Spleen (tissue), 11 donors: ENCODE results near the gene FBXW5. TPM values are rescaled to one million over a fixed set of nuclear protein-coding genes. Genes with fewer than 3 reads are reported as not detected.

Source experiments
- DNase-seq: peaks from one replicate; pipeline ENCODE4 v3.0.0-alpha.2; 2020
- H3K27ac ChIP-seq, 8 donors: fragments of 200-600 bp; sonication (generic) in 7 of 8; 1 replicate in 4 of 8; 2 replicates in 4 of 8; pipeline versions ENCODE4 v1.5.0 to v1.8.0; 2016 to 2021; ENCODE audit warnings: inconsistent platforms in 4 of 8, mild to moderate bottlenecking in 4 of 8, moderate library complexity in 1 of 8
- H3K27me3 ChIP-seq, 7 donors: fragments of 200-600 bp; sonication (generic) in 6 of 7; replicated peaks in 1 of 7; 1 replicate in 4 of 7; 2 replicates in 3 of 7; pipeline versions ENCODE4 v1.5.0 to v1.8.0; 2016 to 2021; ENCODE audit warnings: inconsistent platforms in 3 of 7, mild to moderate bottlenecking in 1 of 7
- H3K36me3 ChIP-seq, 6 donors: fragments of 200-600 bp; sonication (generic) in 5 of 6; 1 replicate in 4 of 6; 2 replicates in 2 of 6; pipeline versions ENCODE4 v1.5.0 to v1.8.0; 2016 to 2021; ENCODE audit warnings: inconsistent platforms in 2 of 6
- H3K4me1 ChIP-seq, 6 donors: fragments of 200-600 bp; sonication (generic) in 5 of 6; 1 replicate in 3 of 6; 2 replicates in 3 of 6; pipeline versions ENCODE4 v1.5.0 to v1.8.0; 2016 to 2021; ENCODE audit warnings: inconsistent platforms in 3 of 6
- H3K4me3 ChIP-seq, 8 donors: fragments of 200-600 bp; sonication (generic) in 7 of 8; 1 replicate in 4 of 8; 2 replicates in 4 of 8; pipeline versions ENCODE4 v1.5.0 to v1.8.0; 2016 to 2021; ENCODE audit warnings: inconsistent platforms in 4 of 8, mild to moderate bottlenecking in 4 of 8, moderate library complexity in 2 of 8
- H3K9me3 ChIP-seq, 8 donors: fragments of 200-600 bp; sonication (generic) in 7 of 8; 1 replicate in 4 of 8; 2 replicates in 4 of 8; pipeline versions ENCODE4 v1.5.0 to v1.8.0; 2016 to 2021; ENCODE audit warnings: inconsistent platforms in 4 of 8
- CTCF ChIP-seq, 11 experiments: fragments of 200-600 bp in 7 of 11; fragments of 450-650 bp in 4 of 11; sonication (generic) in 4 of 11; IDR thresholded peaks in 8 of 11; conservative IDR thresholded peaks in 3 of 11; 1 replicate in 7 of 11; 2 replicates in 4 of 11; pipeline versions ENCODE4 v1.4.0 to v1.8.0; 2016 to 2021; ENCODE audit warnings: antibody characterized with exemption in 11 of 11, inconsistent platforms in 4 of 11, mild to moderate bottlenecking in 1 of 11
- POLR2A ChIP-seq, 3 donors: fragments of 450-650 bp; IDR thresholded peaks; one replicate each; pipeline ENCODE4 v1.5.1; 2017; ENCODE audit warnings: antibody characterized with exemption in 3 of 3, mild to moderate bottlenecking in 1 of 3
- POLR2AphosphoS5 ChIP-seq, 3 donors: sonication (generic); formaldehyde crosslinking; IDR thresholded peaks; one replicate each; pipeline ENCODE4 v1.5.1; 2017; ENCODE audit warnings: antibody characterized with exemption in 3 of 3
- WGBS, 5 donors: extraction: QIAGEN DNeasy Blood & Tissue Kit in 3 of 5; methylation state at CpG; one replicate each; pipeline versions ENCODE4 v1.1.5 to v1.1.7; 2013 to 2018; 5-methylcytosine and 5-hydroxymethylcytosine counted together
- intact Hi-C: fragments of 100-400 bp; cut with DNase I; formaldehyde crosslinking; loops from one replicate; pipeline ENCODE4 v1.15.0; 2023; ENCODE audit warnings: low total_unique reads
- polyA plus RNA-seq, 3 donors: library from polyadenylated mRNA; stranded (reverse); fragments of 200-250 nt; gene quantifications; one replicate each; pipeline ENCODE4 v1.2.1, GENCODE V29; 2013
- total RNA-seq, 7 donors: library from RNA; depleted of rRNA in 3 of 7; stranded (reverse); fragments of >200 nt in 3 of 7; fragmentation: NEBNext Ultra II Directional in 4 of 7; extraction: Animal tissue kit (Norgen Biotek cat#: 25700) in 4 of 7; gene quantifications; one replicate each; pipeline versions ENCODE4 v1.1.0 to v1.2.1, GENCODE V29; 2016 to 2021
- donor health status: healthy with polysubstance abuse.
- donor health status: DM: no; HTN: no; CAD: no; lungs with moderate emphysema.
- donor health status: DM: no; HTN: no; CAD: no.
- donor health status: Bipolar disorder and iron deficiency.
- donor health status: healthy.
- donor health status: DM: no; HTN: no; CAD: no.
- donor health status: DM: yes; HTN: yes; CAD: no.

Gene FBXW5
- total and polyA plus RNA-seq, 10 donors = 90.8 to 170 (median 114) TPM

GRCh38 chr9:136945333-136946227, 1.0 kb upstream of the FBXW5 start:
- H3K27ac ChIP-seq = peak overlapping the region in 3 of 8 donors; percentile 96 to 97 (median 97)
- no peaks in the 10 kb centered on the region for H3K9me3 ChIP-seq
- H3K4me3 ChIP-seq = no peak overlapping the region
- intact Hi-C loops = loop anchor here (10.0 kb wide), 3 partner anchors 61 to 101 kb away; partner anchors contain the start of genes AJM1, FUT7, PHPT1 and TRAF2
- 83 to 95% (median 89%) methylated on average over 16 to 30 of the region's 30 CpGs for WGBS, 5 donors
- peak; percentile 87 for DNase-seq
- no peak for TF ChIP-seq POLR2AphosphoS5 (IDR thresholded peaks at IDR 0.05)
- no peak for TF ChIP-seq POLR2A (IDR thresholded peaks at IDR 0.05)
- TF ChIP-seq CTCF (IDR thresholded peaks at IDR 0.05 in 8 of 11, conservative IDR thresholded peaks at IDR 0.05 in 3 of 11) = no peak
- no peaks in the 10 kb centered on the region for H3K27me3 ChIP-seq
- peaks cover 6 to 29% (median 25%) of the 10 kb centered on the region in 6 donors for H3K36me3 ChIP-seq
- peaks cover 29 to 93% (median 72%) of the 10 kb centered on the region in 6 donors for H3K4me1 ChIP-seq

GRCh38 chr9:136944212-136944518, 373 bp downstream of the FBXW5 start:
- Histone ChIP-seq H3K4me3 (peak overlapping the region; percentile 72 to 93 (median 86)), H3K4me1 (peaks cover 24 to 94% (median 74%) of the 10 kb centered on the region in 6 donors), H3K9me3 (no peaks in the 10 kb centered on the region), H3K27ac (peak overlapping the region; percentile 85 to 97 (median 95)), H3K36me3 (peaks cover 7 to 43% (median 39%) of the 10 kb centered on the region in 6 donors), H3K27me3 (no peaks in the 10 kb centered on the region)
- 0% methylated on average over 9 to 45 of the region's 45 CpGs; no CpG with 5 or more reads in 1 of the 5 donors for WGBS, 5 donors
- DNase-seq = no peak
- no peak for TF ChIP-seq POLR2A (IDR thresholded peaks at IDR 0.05)
- no peak for TF ChIP-seq POLR2AphosphoS5 (IDR thresholded peaks at IDR 0.05)
- no peak for TF ChIP-seq CTCF (IDR thresholded peaks at IDR 0.05 in 8 of 11, conservative IDR thresholded peaks at IDR 0.05 in 3 of 11)
- intact Hi-C loops = loop anchor here (10.0 kb wide), 3 partner anchors 59 to 99 kb away; partner anchors contain the start of genes AJM1, FUT7, PHPT1 and TRAF2

GRCh38 chr9:136943291-136944211, 987 bp downstream of the FBXW5 start:
- peak overlapping the region; percentile 72 to 93 (median 86) for H3K4me3 ChIP-seq
- WGBS, 5 donors = 24 to 45% (median 28%) methylated on average over 5 to 61 of the region's 61 CpGs
- H3K4me1 ChIP-seq = peaks cover 28 to 94% (median 73%) of the 10 kb centered on the region in 6 donors
- no peaks in the 10 kb centered on the region for H3K27me3 ChIP-seq
- TF ChIP-seq POLR2A (IDR thresholded peaks at IDR 0.05) = no peak
- peak in 1 of 3 donors; percentile 44 for TF ChIP-seq POLR2AphosphoS5 (IDR thresholded peaks at IDR 0.05)
- peaks cover 7 to 46% (median 39%) of the 10 kb centered on the region in 6 donors for H3K36me3 ChIP-seq
- DNase-seq = peak; percentile 92
- H3K27ac ChIP-seq = peak overlapping the region; percentile 85 to 97 (median 95)
- intact Hi-C loops = loop anchor here (10.0 kb wide), 3 partner anchors 59 to 99 kb away; partner anchors contain the start of genes AJM1, FUT7, PHPT1 and TRAF2
- no peaks in the 10 kb centered on the region for H3K9me3 ChIP-seq

GRCh38 chr9:136942881-136943230, 1.7 kb downstream of the FBXW5 start:
- peaks cover 7 to 48% (median 39%) of the 10 kb centered on the region in 6 donors for H3K36me3 ChIP-seq
- no peaks in the 10 kb centered on the region for H3K9me3 ChIP-seq
- WGBS, 5 donors = 90 to 100% (median 94%) methylated on average over 12 to 16 of the region's 16 CpGs
- DNase-seq = no peak
- intact Hi-C loops = loop anchor here (10.0 kb wide), 3 partner anchors 58 to 98 kb away; partner anchors contain the start of genes AJM1, FUT7, PHPT1 and TRAF2
- peaks cover 24 to 93% (median 71%) of the 10 kb centered on the region in 6 donors for H3K4me1 ChIP-seq
- H3K4me3 ChIP-seq = peak overlapping the region in 6 of 8 donors; percentile 77 to 93 (median 88)
- TF ChIP-seq CTCF (IDR thresholded peaks at IDR 0.05 in 8 of 11, conservative IDR thresholded peaks at IDR 0.05 in 3 of 11) (no peak), POLR2AphosphoS5 (IDR thresholded peaks at IDR 0.05) (peak in 1 of 3 donors; percentile 1)
- peak overlapping the region in 4 of 8 donors; percentile 94 to 97 (median 96) for H3K27ac ChIP-seq
- no peaks in the 10 kb centered on the region for H3K27me3 ChIP-seq
